GM23338 (cell line): ENCODE results near the gene PPP4C. TPM values are rescaled to one million over a fixed set of nuclear protein-coding genes. Genes with fewer than 3 reads are reported as not detected.

ENCODE experiments used
- ATAC-seq: fragments of 200-7000 bp; cut with Tn5 transposase; 3 replicates; pipeline ENCODE4 v1.9.1; 2020
- DNase-seq: peaks from one replicate; pipeline ENCODE4 v3.0.0-alpha.2; 2015; ENCODE audit warnings: low spot score
- H2AFZ ChIP-seq: fragments of 200-600 bp; sonication (generic); 2 replicates; pipeline ENCODE4 v1.8.0; 2016; ENCODE audit warnings: antibody characterized with exemption, mild to moderate bottlenecking, moderate library complexity
- H3F3A ChIP-seq: fragments of 200-600 bp; sonication (generic); replicated peaks from 2 replicates; pipeline ENCODE4 v1.8.0; 2017; ENCODE audit warnings: antibody characterized with exemption, mixed run types, low read depth
- H3K27ac ChIP-seq: fragments of 200-600 bp; sonication (generic); 2 replicates; pipeline ENCODE4 v1.6.1; 2016; ENCODE audit warnings: low read depth
- H3K27me3 ChIP-seq: fragments of 200-600 bp; sonication (generic); 2 replicates; pipeline ENCODE4 v1.8.0; 2016; ENCODE audit warnings: mild to moderate bottlenecking, mixed run types, moderate library complexity; ENCODE audit not compliant: insufficient read depth
- H3K36me3 ChIP-seq: fragments of 200-600 bp; sonication (generic); 2 replicates; pipeline ENCODE4 v1.8.0; 2016; ENCODE audit warnings: mild to moderate bottlenecking; ENCODE audit not compliant: insufficient read depth
- H3K4me1 ChIP-seq: fragments of 200-600 bp; sonication (generic); 2 replicates; pipeline ENCODE4 v1.8.0; 2016; ENCODE audit warnings: mild to moderate bottlenecking, moderate library complexity; ENCODE audit not compliant: insufficient read depth
- H3K4me2 ChIP-seq: fragments of 200-600 bp; sonication (generic); 2 replicates; pipeline ENCODE4 v1.7.1; 2017; ENCODE audit warnings: mixed run types
- H3K4me3 ChIP-seq: fragments of 200-600 bp; sonication (generic); 2 replicates; pipeline ENCODE4 v1.6.1; 2016; ENCODE audit warnings: mixed run types
- H3K79me2 ChIP-seq: fragments of 200-600 bp; sonication (generic); replicated peaks from 2 replicates; pipeline ENCODE4 v1.8.0; 2017; ENCODE audit warnings: mild to moderate bottlenecking; ENCODE audit not compliant: insufficient read depth
- H3K9me2 ChIP-seq: fragments of 200-600 bp; sonication (generic); 2 replicates; pipeline ENCODE4 v1.8.0; 2017; ENCODE audit not compliant: insufficient read depth
- H4K20me1 ChIP-seq: fragments of 200-600 bp; sonication (generic); replicated peaks from 2 replicates; pipeline ENCODE4 v1.8.0; 2017; ENCODE audit warnings: mild to moderate bottlenecking; ENCODE audit not compliant: insufficient read depth
- H3K27ac Mint-ChIP-seq: 2 replicates; pipeline ENCODE4 v1.8.0; 2020; ENCODE audit warnings: inconsistent platforms, mild to moderate bottlenecking, moderate library complexity, mixed read lengths
- H3K27me3 Mint-ChIP-seq: 3 replicates; pipeline ENCODE4 v1.8.0; 2022; ENCODE audit warnings: low read depth, mild to moderate bottlenecking, moderate library complexity, mixed read lengths, inconsistent platforms; ENCODE audit not compliant: insufficient read depth, poor library complexity
- H3K36me3 Mint-ChIP-seq: 3 replicates; pipeline ENCODE4 v1.8.0; 2021; ENCODE audit warnings: low read depth, mild to moderate bottlenecking, inconsistent platforms, moderate library complexity, mixed read lengths
- H3K4me1 Mint-ChIP-seq: 3 replicates; pipeline ENCODE4 v1.8.0; 2020; ENCODE audit warnings: mild to moderate bottlenecking, inconsistent platforms, mixed read lengths
- H3K4me3 Mint-ChIP-seq: 3 replicates; pipeline ENCODE4 v1.8.0; 2021; ENCODE audit warnings: moderate library complexity, mild to moderate bottlenecking, inconsistent platforms, mixed read lengths
- H3K9me3 Mint-ChIP-seq: 3 replicates; pipeline ENCODE4 v1.8.0; 2020; ENCODE audit warnings: moderate library complexity, mild to moderate bottlenecking, inconsistent platforms, mixed read lengths
- CTCF ChIP-seq, 2 experiments: fragments of 200-600 bp in 1 of 2; sonication (generic) in 1 of 2; conservative IDR thresholded peaks; 2 replicates each; pipeline versions ENCODE4 v1.5.1 to v1.6.1; 2016 to 2017; ENCODE audit warnings: antibody characterized with exemption in 2 of 2, low read depth in 2 of 2, mild to moderate bottlenecking in 2 of 2, moderate library complexity in 1 of 2
- ETS1 ChIP-seq: IDR thresholded peaks from 2 replicates; pipeline ENCODE4 v1.6.1; 2016; ENCODE audit warnings: antibody characterized with exemption
- EZH2 ChIP-seq: fragments of 200-600 bp; sonication (generic); IDR thresholded peaks from one replicate; pipeline ENCODE4 v1.8.0; 2017; ENCODE audit warnings: antibody characterized with exemption, mild to moderate bottlenecking, low read depth; ENCODE audit not compliant: unreplicated experiment
- POLR2AphosphoS5 ChIP-seq: IDR thresholded peaks from 2 replicates; pipeline ENCODE4 v1.6.1; 2016; ENCODE audit warnings: antibody characterized with exemption, low read depth
- STAT1 ChIP-seq: IDR thresholded peaks from one replicate; pipeline ENCODE4 v1.6.1; 2016; ENCODE audit warnings: antibody characterized with exemption; ENCODE audit not compliant: unreplicated experiment
- ZNF114 ChIP-seq: fragments of 250-450 bp; sonication (Bioruptor Pico); IDR thresholded peaks from 2 replicates; pipeline ENCODE4 v1.5.0; 2020; ENCODE audit warnings: mild to moderate bottlenecking, moderate library complexity
- ZNF331 ChIP-seq: fragments of 250-450 bp; sonication (Bioruptor Pico); IDR thresholded peaks from 2 replicates; pipeline ENCODE4 v1.5.0; 2020; ENCODE audit warnings: low read depth, mild to moderate bottlenecking, moderate library complexity
- polyA plus RNA-seq: library from polyadenylated mRNA; unstranded; fragments of >200 nt; fragmentation: Nextera tagmentation; extraction: Ambion mirVana; gene quantifications from 2 replicates; pipeline ENCODE4 v1.2.1, GENCODE V29; 2016
- total RNA-seq: library from RNA; depleted of rRNA; stranded (reverse); fragments of >200 nt; shearing (Covaris generic); gene quantifications from 2 replicates; pipeline ENCODE4 v1.2.3, GENCODE V29; 2014
- TF ChIP-seq, protein P1 (sequence below): IDR thresholded peaks from one replicate; pipeline ENCODE4 v1.6.1; 2018; ENCODE audit warnings: antibody characterized with exemption; ENCODE audit not compliant: unreplicated experiment
- TF ChIP-seq, protein P2 (sequence below): fragments of 250-450 bp; sonication (Bioruptor Pico); IDR thresholded peaks from 2 replicates; pipeline ENCODE4 v1.5.0; 2020; ENCODE audit warnings: mild to moderate bottlenecking, moderate library complexity

Gene PPP4C
- total and polyA plus RNA-seq, 2 experiments from 2014 or later = 120 to 170 TPM

DNA sequence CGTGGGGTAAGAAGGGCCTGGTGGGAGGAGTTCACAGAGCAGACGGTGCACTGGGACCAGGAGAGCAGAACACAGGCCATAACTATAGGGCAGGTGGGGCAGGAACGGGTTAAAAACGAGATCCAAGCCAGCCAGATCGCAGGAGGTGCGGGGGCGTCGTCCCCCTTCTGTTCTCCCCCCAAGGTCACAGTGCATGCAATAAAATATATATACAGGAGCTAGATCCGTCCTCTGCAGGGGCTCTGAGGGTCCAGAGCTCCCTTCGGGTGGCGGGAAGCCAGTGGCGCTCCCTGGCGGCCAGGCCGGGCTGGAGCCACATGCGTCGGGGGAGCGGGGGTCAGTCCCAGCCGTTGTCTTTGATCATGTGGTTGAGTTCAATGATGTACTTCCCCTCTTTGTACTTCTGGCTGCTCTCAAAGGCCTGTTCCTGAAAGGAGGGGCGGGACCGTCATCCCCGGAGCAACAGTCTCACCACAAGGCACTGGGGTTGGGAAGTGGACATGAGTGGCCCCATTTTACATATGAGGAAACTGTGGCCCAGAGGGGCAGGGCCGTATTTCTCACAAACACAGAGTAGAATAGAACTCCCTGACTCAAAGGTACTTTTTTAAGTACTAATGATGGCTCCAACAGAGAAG is 16.7 kb downstream of the PPP4C start (continued):
- TF ChIP-seq, protein P1, sequence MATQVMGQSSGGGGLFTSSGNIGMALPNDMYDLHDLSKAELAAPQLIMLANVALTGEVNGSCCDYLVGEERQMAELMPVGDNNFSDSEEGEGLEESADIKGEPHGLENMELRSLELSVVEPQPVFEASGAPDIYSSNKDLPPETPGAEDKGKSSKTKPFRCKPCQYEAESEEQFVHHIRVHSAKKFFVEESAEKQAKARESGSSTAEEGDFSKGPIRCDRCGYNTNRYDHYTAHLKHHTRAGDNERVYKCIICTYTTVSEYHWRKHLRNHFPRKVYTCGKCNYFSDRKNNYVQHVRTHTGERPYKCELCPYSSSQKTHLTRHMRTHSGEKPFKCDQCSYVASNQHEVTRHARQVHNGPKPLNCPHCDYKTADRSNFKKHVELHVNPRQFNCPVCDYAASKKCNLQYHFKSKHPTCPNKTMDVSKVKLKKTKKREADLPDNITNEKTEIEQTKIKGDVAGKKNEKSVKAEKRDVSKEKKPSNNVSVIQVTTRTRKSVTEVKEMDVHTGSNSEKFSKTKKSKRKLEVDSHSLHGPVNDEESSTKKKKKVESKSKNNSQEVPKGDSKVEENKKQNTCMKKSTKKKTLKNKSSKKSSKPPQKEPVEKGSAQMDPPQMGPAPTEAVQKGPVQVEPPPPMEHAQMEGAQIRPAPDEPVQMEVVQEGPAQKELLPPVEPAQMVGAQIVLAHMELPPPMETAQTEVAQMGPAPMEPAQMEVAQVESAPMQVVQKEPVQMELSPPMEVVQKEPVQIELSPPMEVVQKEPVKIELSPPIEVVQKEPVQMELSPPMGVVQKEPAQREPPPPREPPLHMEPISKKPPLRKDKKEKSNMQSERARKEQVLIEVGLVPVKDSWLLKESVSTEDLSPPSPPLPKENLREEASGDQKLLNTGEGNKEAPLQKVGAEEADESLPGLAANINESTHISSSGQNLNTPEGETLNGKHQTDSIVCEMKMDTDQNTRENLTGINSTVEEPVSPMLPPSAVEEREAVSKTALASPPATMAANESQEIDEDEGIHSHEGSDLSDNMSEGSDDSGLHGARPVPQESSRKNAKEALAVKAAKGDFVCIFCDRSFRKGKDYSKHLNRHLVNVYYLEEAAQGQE = no peak
- no peak for TF ChIP-seq EZH2
- TF ChIP-seq POLR2AphosphoS5 = peak; percentile 19
- no peak for TF ChIP-seq STAT1
- TF ChIP-seq CTCF (conservative IDR thresholded peaks at IDR 0.05; ENCODE audit: low read depth in 2 of 2) = peak; percentile 86 to 89
- TF ChIP-seq ZNF331 = no peak
- TF ChIP-seq ZNF114 = 0 out of 2 replicates have a peak, but pooled peaks have one; percentile 61
- no peak for TF ChIP-seq ETS1

- H3K4me2 ChIP-seq = peak overlapping the region; percentile 86
- H3K79me2 ChIP-seq = 0 out of 2 replicates have a peak, but pooled peaks cover 8% of the 10 kb centered on the region
- no peaks in the 10 kb centered on the region; the same call in 1 of the 2 replicates for H3K36me3 ChIP-seq
- TF ChIP-seq, protein P2, sequence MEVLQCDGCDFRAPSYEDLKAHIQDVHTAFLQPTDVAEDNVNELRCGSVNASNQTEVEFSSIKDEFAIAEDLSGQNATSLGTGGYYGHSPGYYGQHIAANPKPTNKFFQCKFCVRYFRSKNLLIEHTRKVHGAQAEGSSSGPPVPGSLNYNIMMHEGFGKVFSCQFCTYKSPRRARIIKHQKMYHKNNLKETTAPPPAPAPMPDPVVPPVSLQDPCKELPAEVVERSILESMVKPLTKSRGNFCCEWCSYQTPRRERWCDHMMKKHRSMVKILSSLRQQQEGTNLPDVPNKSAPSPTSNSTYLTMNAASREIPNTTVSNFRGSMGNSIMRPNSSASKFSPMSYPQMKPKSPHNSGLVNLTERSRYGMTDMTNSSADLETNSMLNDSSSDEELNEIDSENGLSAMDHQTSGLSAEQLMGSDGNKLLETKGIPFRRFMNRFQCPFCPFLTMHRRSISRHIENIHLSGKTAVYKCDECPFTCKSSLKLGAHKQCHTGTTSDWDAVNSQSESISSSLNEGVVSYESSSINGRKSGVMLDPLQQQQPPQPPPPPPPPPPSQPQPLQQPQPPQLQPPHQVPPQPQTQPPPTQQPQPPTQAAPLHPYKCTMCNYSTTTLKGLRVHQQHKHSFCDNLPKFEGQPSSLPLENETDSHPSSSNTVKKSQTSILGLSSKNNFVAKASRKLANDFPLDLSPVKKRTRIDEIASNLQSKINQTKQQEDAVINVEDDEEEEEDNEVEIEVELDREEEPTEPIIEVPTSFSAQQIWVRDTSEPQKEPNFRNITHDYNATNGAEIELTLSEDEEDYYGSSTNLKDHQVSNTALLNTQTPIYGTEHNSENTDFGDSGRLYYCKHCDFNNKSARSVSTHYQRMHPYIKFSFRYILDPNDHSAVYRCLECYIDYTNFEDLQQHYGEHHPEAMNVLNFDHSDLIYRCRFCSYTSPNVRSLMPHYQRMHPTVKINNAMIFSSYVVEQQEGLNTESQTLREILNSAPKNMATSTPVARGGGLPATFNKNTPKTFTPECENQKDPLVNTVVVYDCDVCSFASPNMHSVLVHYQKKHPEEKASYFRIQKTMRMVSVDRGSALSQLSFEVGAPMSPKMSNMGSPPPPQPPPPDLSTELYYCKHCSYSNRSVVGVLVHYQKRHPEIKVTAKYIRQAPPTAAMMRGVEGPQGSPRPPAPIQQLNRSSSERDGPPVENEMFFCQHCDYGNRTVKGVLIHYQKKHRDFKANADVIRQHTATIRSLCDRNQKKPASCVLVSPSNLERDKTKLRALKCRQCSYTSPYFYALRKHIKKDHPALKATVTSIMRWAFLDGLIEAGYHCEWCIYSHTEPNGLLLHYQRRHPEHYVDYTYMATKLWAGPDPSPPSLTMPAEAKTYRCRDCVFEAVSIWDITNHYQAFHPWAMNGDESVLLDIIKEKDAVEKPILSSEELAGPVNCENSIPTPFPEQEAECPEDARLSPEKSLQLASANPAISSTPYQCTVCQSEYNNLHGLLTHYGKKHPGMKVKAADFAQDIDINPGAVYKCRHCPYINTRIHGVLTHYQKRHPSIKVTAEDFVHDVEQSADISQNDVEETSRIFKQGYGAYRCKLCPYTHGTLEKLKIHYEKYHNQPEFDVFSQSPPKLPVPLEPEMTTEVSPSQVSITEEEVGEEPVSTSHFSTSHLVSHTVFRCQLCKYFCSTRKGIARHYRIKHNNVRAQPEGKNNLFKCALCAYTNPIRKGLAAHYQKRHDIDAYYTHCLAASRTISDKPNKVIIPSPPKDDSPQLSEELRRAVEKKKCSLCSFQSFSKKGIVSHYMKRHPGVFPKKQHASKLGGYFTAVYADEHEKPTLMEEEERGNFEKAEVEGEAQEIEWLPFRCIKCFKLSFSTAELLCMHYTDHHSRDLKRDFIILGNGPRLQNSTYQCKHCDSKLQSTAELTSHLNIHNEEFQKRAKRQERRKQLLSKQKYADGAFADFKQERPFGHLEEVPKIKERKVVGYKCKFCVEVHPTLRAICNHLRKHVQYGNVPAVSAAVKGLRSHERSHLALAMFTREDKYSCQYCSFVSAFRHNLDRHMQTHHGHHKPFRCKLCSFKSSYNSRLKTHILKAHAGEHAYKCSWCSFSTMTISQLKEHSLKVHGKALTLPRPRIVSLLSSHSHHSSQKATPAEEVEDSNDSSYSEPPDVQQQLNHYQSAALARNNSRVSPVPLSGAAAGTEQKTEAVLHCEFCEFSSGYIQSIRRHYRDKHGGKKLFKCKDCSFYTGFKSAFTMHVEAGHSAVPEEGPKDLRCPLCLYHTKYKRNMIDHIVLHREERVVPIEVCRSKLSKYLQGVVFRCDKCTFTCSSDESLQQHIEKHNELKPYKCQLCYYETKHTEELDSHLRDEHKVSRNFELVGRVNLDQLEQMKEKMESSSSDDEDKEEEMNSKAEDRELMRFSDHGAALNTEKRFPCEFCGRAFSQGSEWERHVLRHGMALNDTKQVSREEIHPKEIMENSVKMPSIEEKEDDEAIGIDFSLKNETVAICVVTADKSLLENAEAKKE (CRISPR knock-in tag) = no peak
- DNase-seq = no peak
- peak overlapping the region; percentile 57 for H3K4me3 Mint-ChIP-seq
- no peaks in the 10 kb centered on the region for H4K20me1 ChIP-seq
- H3K4me1 ChIP-seq = peaks cover 14% of the 10 kb centered on the region
- H3K27ac ChIP-seq = peak overlapping the region; percentile 90; the same call in 1 of the 2 replicates
- H3K4me3 ChIP-seq = peak overlapping the region; percentile 68
- H3K27me3 Mint-ChIP-seq = peaks cover 22% of the 10 kb centered on the region
- 0 out of 2 replicates have a peak, but pooled peaks cover 3% of the 10 kb centered on the region for H3K27me3 ChIP-seq
- H3K4me1 Mint-ChIP-seq = peaks cover 18% of the 10 kb centered on the region
- peaks cover 40% of the 10 kb centered on the region for H3K36me3 Mint-ChIP-seq
- H3K9me2 ChIP-seq = 0 out of 2 replicates have a peak, but pooled peaks cover 9% of the 10 kb centered on the region
- H3K9me3 Mint-ChIP-seq = peaks cover 30% of the 10 kb centered on the region
- peaks cover 40% of the 10 kb centered on the region for H3F3A ChIP-seq
- H3K27ac Mint-ChIP-seq = peak overlapping the region; percentile 74
- H2AFZ ChIP-seq = no peak overlapping the region
- no peak for ATAC-seq
Measured at GRCh38 chr16:30094541-30095165, 18.9 kb downstream of the PPP4C start.
